Spleen (tissue), 11 donors: Measurements from ENCODE around the gene ADAMTS14. TPM values are rescaled to one million over a fixed set of nuclear protein-coding genes. Genes with fewer than 3 reads are reported as not detected.

ENCODE experiments used
- DNase-seq: peaks from one replicate; pipeline ENCODE4 v3.0.0-alpha.2; 2020
- H3K27ac ChIP-seq, 8 donors: fragments of 200-600 bp; sonication (generic) in 7 of 8; 1 replicate in 4 of 8; 2 replicates in 4 of 8; pipeline versions ENCODE4 v1.5.0 to v1.8.0; 2016 to 2021; ENCODE audit warnings: inconsistent platforms in 4 of 8, mild to moderate bottlenecking in 4 of 8, moderate library complexity in 1 of 8
- H3K27me3 ChIP-seq, 7 donors: fragments of 200-600 bp; sonication (generic) in 6 of 7; replicated peaks in 1 of 7; 1 replicate in 4 of 7; 2 replicates in 3 of 7; pipeline versions ENCODE4 v1.5.0 to v1.8.0; 2016 to 2021; ENCODE audit warnings: inconsistent platforms in 3 of 7, mild to moderate bottlenecking in 1 of 7
- H3K36me3 ChIP-seq, 6 donors: fragments of 200-600 bp; sonication (generic) in 5 of 6; 1 replicate in 4 of 6; 2 replicates in 2 of 6; pipeline versions ENCODE4 v1.5.0 to v1.8.0; 2016 to 2021; ENCODE audit warnings: inconsistent platforms in 2 of 6
- H3K4me1 ChIP-seq, 6 donors: fragments of 200-600 bp; sonication (generic) in 5 of 6; 1 replicate in 3 of 6; 2 replicates in 3 of 6; pipeline versions ENCODE4 v1.5.0 to v1.8.0; 2016 to 2021; ENCODE audit warnings: inconsistent platforms in 3 of 6
- H3K4me3 ChIP-seq, 8 donors: fragments of 200-600 bp; sonication (generic) in 7 of 8; 1 replicate in 4 of 8; 2 replicates in 4 of 8; pipeline versions ENCODE4 v1.5.0 to v1.8.0; 2016 to 2021; ENCODE audit warnings: inconsistent platforms in 4 of 8, mild to moderate bottlenecking in 4 of 8, moderate library complexity in 2 of 8
- H3K9me3 ChIP-seq, 8 donors: fragments of 200-600 bp; sonication (generic) in 7 of 8; 1 replicate in 4 of 8; 2 replicates in 4 of 8; pipeline versions ENCODE4 v1.5.0 to v1.8.0; 2016 to 2021; ENCODE audit warnings: inconsistent platforms in 4 of 8
- CTCF ChIP-seq, 11 experiments: fragments of 200-600 bp in 7 of 11; fragments of 450-650 bp in 4 of 11; sonication (generic) in 4 of 11; IDR thresholded peaks in 8 of 11; conservative IDR thresholded peaks in 3 of 11; 1 replicate in 7 of 11; 2 replicates in 4 of 11; pipeline versions ENCODE4 v1.4.0 to v1.8.0; 2016 to 2021; ENCODE audit warnings: antibody characterized with exemption in 11 of 11, inconsistent platforms in 4 of 11, mild to moderate bottlenecking in 1 of 11
- POLR2A ChIP-seq, 3 donors: fragments of 450-650 bp; IDR thresholded peaks; one replicate each; pipeline ENCODE4 v1.5.1; 2017; ENCODE audit warnings: antibody characterized with exemption in 3 of 3, mild to moderate bottlenecking in 1 of 3
- POLR2AphosphoS5 ChIP-seq, 3 donors: sonication (generic); formaldehyde crosslinking; IDR thresholded peaks; one replicate each; pipeline ENCODE4 v1.5.1; 2017; ENCODE audit warnings: antibody characterized with exemption in 3 of 3
- WGBS, 5 donors: extraction: QIAGEN DNeasy Blood & Tissue Kit in 3 of 5; methylation state at CpG; one replicate each; pipeline versions ENCODE4 v1.1.5 to v1.1.7; 2013 to 2018; 5-methylcytosine and 5-hydroxymethylcytosine counted together
- intact Hi-C: fragments of 100-400 bp; cut with DNase I; formaldehyde crosslinking; loops from one replicate; pipeline ENCODE4 v1.15.0; 2023; ENCODE audit warnings: low total_unique reads
- polyA plus RNA-seq, 3 donors: library from polyadenylated mRNA; stranded (reverse); fragments of 200-250 nt; gene quantifications; one replicate each; pipeline ENCODE4 v1.2.1, GENCODE V29; 2013
- total RNA-seq, 7 donors: library from RNA; depleted of rRNA in 3 of 7; stranded (reverse); fragments of >200 nt in 3 of 7; fragmentation: NEBNext Ultra II Directional in 4 of 7; extraction: Animal tissue kit (Norgen Biotek cat#: 25700) in 4 of 7; gene quantifications; one replicate each; pipeline versions ENCODE4 v1.1.0 to v1.2.1, GENCODE V29; 2016 to 2021
- donor health status: healthy with polysubstance abuse.
- donor health status: DM: no; HTN: no; CAD: no; lungs with moderate emphysema.
- donor health status: DM: no; HTN: no; CAD: no.
- donor health status: Bipolar disorder and iron deficiency.
- donor health status: healthy.
- donor health status: DM: no; HTN: no; CAD: no.
- donor health status: DM: yes; HTN: yes; CAD: no.

ADAMTS14 gene
- total and polyA plus RNA-seq, 10 donors = 0.09 to 1.2 (median 0.36) TPM

GRCh38 chr10:70650718-70651117 lies 21.6 kb upstream of the ADAMTS14 start:
- H3K27me3 ChIP-seq = no peaks in the 10 kb centered on the region
- TF ChIP-seq POLR2AphosphoS5 (IDR thresholded peaks at IDR 0.05) = no peak
- no peak for TF ChIP-seq CTCF (IDR thresholded peaks at IDR 0.05 in 8 of 11, conservative IDR thresholded peaks at IDR 0.05 in 3 of 11)
- no peak for TF ChIP-seq POLR2A (IDR thresholded peaks at IDR 0.05)
- H3K4me3 ChIP-seq = no peak overlapping the region
- no peak for DNase-seq
- H3K36me3 ChIP-seq = no peaks in the 10 kb centered on the region
- WGBS, 5 donors = 88 to 97% (median 94%) methylated on average over 3 of the region's 3 CpGs
- no peak overlapping the region for H3K27ac ChIP-seq
- intact Hi-C loops = no loop called here
- no peaks in the 10 kb centered on the region for H3K4me1 ChIP-seq
- peaks cover 0 to 57% (median 40%) of the 10 kb centered on the region in 8 donors for H3K9me3 ChIP-seq

- Histone ChIP-seq H3K9me3 (peaks cover 0 to 57% (median 40%) of the 10 kb centered on the region in 8 donors), H3K4me1 (no peaks in the 10 kb centered on the region), H3K36me3 (no peaks in the 10 kb centered on the region), H3K27ac (no peak overlapping the region), H3K27me3 (no peaks in the 10 kb centered on the region), H3K4me3 (no peak overlapping the region)
- no peak for DNase-seq
- intact Hi-C loops = no loop called here
- WGBS, 5 donors = 89 to 98% (median 96%) methylated on average over 5 of the region's 5 CpGs
- TF ChIP-seq POLR2A (IDR thresholded peaks at IDR 0.05) (no peak), POLR2AphosphoS5 (IDR thresholded peaks at IDR 0.05) (no peak), CTCF (IDR thresholded peaks at IDR 0.05 in 8 of 11, conservative IDR thresholded peaks at IDR 0.05 in 3 of 11) (no peak)
Observed at GRCh38 chr10:70651661-70652060, 20.6 kb upstream of the ADAMTS14 start.

GRCh38 chr10:70652761-70653657 lies 19.3 kb upstream of the ADAMTS14 start:
- no peak for DNase-seq
- WGBS, 5 donors = 58 to 75% (median 65%) methylated on average over 16 of the region's 16 CpGs
- no peak overlapping the region for H3K4me3 ChIP-seq
- H3K27ac ChIP-seq = no peak overlapping the region
- intact Hi-C loops = no loop called here
- no peak for TF ChIP-seq CTCF (IDR thresholded peaks at IDR 0.05 in 8 of 11, conservative IDR thresholded peaks at IDR 0.05 in 3 of 11)
- TF ChIP-seq POLR2A (IDR thresholded peaks at IDR 0.05) = no peak
- TF ChIP-seq POLR2AphosphoS5 (IDR thresholded peaks at IDR 0.05) = no peak
- peaks cover 0 to 51% (median 36%) of the 10 kb centered on the region in 8 donors for H3K9me3 ChIP-seq
- H3K4me1 ChIP-seq = no peaks in the 10 kb centered on the region
- no peaks in the 10 kb centered on the region for H3K36me3 ChIP-seq
- H3K27me3 ChIP-seq = no peaks in the 10 kb centered on the region

- H3K9me3 ChIP-seq = peaks cover 0 to 37% (median 28%) of the 10 kb centered on the region in 8 donors
- H3K36me3 ChIP-seq = no peaks in the 10 kb centered on the region
- no peak overlapping the region for H3K27ac ChIP-seq
- intact Hi-C loops = no loop called here
- H3K27me3 ChIP-seq = peaks cover 0 to under 1% (median 0%) of the 10 kb centered on the region in 7 donors
- TF ChIP-seq CTCF (IDR thresholded peaks at IDR 0.05 in 8 of 11, conservative IDR thresholded peaks at IDR 0.05 in 3 of 11) (no peak), POLR2A (IDR thresholded peaks at IDR 0.05) (no peak), POLR2AphosphoS5 (IDR thresholded peaks at IDR 0.05) (no peak)
- no peaks in the 10 kb centered on the region for H3K4me1 ChIP-seq
- no peak for DNase-seq
- no peak overlapping the region for H3K4me3 ChIP-seq
- 96 to 98% (median 97%) methylated on average over 12 of the region's 12 CpGs for WGBS, 5 donors
Observed at GRCh38 chr10:70655316-70655715, 17.0 kb upstream of the ADAMTS14 start.
